Measurements from ENCODE around the gene SNAP91. TPM values are rescaled to one million over a fixed set of nuclear protein-coding genes. Genes with fewer than 3 reads are reported as not detected.

SNAP91 gene
- total RNA-seq, 1 experiment from 2014 or later: 0.95 TPM

DNA sequence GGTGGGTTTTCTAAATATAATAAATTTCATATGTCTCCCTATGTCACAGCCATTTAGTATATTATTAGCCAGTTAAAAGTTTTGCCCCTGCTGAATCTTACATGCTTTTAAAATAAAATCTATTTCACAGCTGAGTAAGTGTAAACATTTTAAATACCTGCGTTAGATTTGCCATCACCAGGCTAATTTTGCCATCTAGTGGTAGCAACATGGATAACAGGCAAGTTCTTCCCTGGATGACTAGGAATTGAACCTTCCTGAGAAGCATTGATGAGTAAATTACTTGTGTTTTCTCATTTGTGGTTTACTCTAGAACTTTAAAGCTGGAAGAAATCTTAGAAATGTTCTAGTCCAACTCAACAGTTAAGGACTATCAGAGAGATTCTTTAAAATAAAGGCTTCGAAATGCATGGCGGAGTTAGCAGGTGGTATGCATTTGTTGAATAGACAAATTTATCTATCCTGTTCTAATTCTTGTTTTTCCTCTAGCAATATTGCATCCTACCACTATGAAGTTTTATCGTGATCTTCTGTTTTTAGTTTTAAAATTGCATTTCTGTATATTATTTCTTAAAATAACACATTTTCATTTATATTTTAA lies 193.9 kb downstream of the SNAP91 start:
- TF ChIP-seq, protein P1, sequence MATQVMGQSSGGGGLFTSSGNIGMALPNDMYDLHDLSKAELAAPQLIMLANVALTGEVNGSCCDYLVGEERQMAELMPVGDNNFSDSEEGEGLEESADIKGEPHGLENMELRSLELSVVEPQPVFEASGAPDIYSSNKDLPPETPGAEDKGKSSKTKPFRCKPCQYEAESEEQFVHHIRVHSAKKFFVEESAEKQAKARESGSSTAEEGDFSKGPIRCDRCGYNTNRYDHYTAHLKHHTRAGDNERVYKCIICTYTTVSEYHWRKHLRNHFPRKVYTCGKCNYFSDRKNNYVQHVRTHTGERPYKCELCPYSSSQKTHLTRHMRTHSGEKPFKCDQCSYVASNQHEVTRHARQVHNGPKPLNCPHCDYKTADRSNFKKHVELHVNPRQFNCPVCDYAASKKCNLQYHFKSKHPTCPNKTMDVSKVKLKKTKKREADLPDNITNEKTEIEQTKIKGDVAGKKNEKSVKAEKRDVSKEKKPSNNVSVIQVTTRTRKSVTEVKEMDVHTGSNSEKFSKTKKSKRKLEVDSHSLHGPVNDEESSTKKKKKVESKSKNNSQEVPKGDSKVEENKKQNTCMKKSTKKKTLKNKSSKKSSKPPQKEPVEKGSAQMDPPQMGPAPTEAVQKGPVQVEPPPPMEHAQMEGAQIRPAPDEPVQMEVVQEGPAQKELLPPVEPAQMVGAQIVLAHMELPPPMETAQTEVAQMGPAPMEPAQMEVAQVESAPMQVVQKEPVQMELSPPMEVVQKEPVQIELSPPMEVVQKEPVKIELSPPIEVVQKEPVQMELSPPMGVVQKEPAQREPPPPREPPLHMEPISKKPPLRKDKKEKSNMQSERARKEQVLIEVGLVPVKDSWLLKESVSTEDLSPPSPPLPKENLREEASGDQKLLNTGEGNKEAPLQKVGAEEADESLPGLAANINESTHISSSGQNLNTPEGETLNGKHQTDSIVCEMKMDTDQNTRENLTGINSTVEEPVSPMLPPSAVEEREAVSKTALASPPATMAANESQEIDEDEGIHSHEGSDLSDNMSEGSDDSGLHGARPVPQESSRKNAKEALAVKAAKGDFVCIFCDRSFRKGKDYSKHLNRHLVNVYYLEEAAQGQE (IDR thresholded peaks at IDR 0.05; ENCODE audit: insufficient read depth in 1 of 2, low read depth in 2 of 2, low read length in 1 of 2): no peak
- TF ChIP-seq, protein P2, sequence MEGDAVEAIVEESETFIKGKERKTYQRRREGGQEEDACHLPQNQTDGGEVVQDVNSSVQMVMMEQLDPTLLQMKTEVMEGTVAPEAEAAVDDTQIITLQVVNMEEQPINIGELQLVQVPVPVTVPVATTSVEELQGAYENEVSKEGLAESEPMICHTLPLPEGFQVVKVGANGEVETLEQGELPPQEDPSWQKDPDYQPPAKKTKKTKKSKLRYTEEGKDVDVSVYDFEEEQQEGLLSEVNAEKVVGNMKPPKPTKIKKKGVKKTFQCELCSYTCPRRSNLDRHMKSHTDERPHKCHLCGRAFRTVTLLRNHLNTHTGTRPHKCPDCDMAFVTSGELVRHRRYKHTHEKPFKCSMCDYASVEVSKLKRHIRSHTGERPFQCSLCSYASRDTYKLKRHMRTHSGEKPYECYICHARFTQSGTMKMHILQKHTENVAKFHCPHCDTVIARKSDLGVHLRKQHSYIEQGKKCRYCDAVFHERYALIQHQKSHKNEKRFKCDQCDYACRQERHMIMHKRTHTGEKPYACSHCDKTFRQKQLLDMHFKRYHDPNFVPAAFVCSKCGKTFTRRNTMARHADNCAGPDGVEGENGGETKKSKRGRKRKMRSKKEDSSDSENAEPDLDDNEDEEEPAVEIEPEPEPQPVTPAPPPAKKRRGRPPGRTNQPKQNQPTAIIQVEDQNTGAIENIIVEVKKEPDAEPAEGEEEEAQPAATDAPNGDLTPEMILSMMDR (IDR thresholded peaks at IDR 0.05): peak; percentile 78; the same call in 1 of the 2 replicates
- TF ChIP-seq POLR2AphosphoS5 (IDR thresholded peaks at IDR 0.05; ENCODE audit: low read depth, low read length) (no peak), TCF7L2 (IDR thresholded peaks at IDR 0.05; ENCODE audit: low read depth, low read length) (no peak), SIN3A (IDR thresholded peaks at IDR 0.05; ENCODE audit: borderline replicate concordance, insufficient read depth, low read depth, low read length) (no peak)
- ATAC-seq (no peak), DNase-seq (ENCODE audit: low read depth, low spot score) (peak; percentile 72)
- BruUV-seq (replicated peaks): no TSS peak
- Histone ChIP-seq H3K36me3 (ENCODE audit: control insufficient read depth, insufficient read depth, low read length) (no peaks in the 10 kb centered on the region), H3K4me3 (ENCODE audit: low read depth in 2 of 2, low read length in 2 of 2) (no peak overlapping the region), H3K27me3 (ENCODE audit: control insufficient read depth, insufficient read depth, low read length) (peaks cover 8% of the 10 kb centered on the region; the same call in 1 of the 2 replicates), H3K27ac (ENCODE audit: low read length) (no peak overlapping the region), H3K9me3 (ENCODE audit: control insufficient read depth, insufficient read depth, low read depth, low read length) (no peaks in the 10 kb centered on the region), H3K4me1 (ENCODE audit: control insufficient read depth, insufficient read depth, low read length) (no peaks in the 10 kb centered on the region)
- intact Hi-C loops (cut with micrococcal nuclease; ENCODE audit: unreplicated experiment): loop anchor here (1.0 to 5.0 kb wide), 2 partner anchors 97 to 448 kb away; partner anchors contain the start of genes DOP1A and UBE3D
- ChIA-PET CTCF (interaction anchor here (1.2 to 1.5 kb wide), 3 partner anchors 97 to 448 kb away, joined by 4 to 6 read pairs (median 5); partner anchors contain the start of gene DOP1A), POLR2A (no interaction called here)
- in situ Hi-C loops (cut with HindIII; ENCODE audit: low pct_unique_long_range_greater_than_20kb, low sequenced_read_pairs): loop anchor here (25.0 kb wide), 1 partner anchor 428 kb away; no protein-coding TSS in a partner anchor

DNA sequence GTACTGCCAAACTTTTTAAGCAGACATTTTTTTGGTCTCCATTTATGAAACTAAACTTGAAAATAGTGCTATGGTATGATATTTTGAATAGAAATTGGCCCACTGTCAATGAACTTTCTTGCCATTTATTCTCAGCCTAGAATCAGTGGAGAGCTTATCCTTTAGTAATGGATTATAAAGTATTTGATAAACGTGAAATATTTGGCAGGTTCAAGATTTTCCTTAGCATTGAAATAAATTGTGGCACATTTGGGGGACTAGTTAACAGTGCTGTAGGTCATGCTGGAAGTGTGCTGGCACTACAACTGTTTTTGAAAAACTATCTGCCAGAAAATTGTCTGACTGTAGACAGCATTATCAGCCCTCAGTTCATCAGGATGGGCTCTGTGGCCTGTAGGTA lies 194.4 kb downstream of the SNAP91 start:
- Histone ChIP-seq H3K9me3 (ENCODE audit: control insufficient read depth, insufficient read depth, low read depth, low read length) (no peaks in the 10 kb centered on the region), H3K27me3 (ENCODE audit: control insufficient read depth, insufficient read depth, low read length) (peaks cover 7% of the 10 kb centered on the region; the same call in 1 of the 2 replicates), H3K36me3 (ENCODE audit: control insufficient read depth, insufficient read depth, low read length) (no peaks in the 10 kb centered on the region), H3K4me1 (ENCODE audit: control insufficient read depth, insufficient read depth, low read length) (no peaks in the 10 kb centered on the region), H3K27ac (ENCODE audit: low read length) (no peak overlapping the region), H3K4me3 (ENCODE audit: low read depth in 2 of 2, low read length in 2 of 2) (no peak overlapping the region)
- intact Hi-C loops (cut with micrococcal nuclease; ENCODE audit: unreplicated experiment): loop anchor here (1.0 to 5.0 kb wide), 2 partner anchors 96 to 447 kb away; partner anchors contain the start of genes DOP1A and UBE3D
- ATAC-seq (no peak), DNase-seq (ENCODE audit: low read depth, low spot score) (no peak)
- TF ChIP-seq, protein P1 (IDR thresholded peaks at IDR 0.05; ENCODE audit: insufficient read depth in 1 of 2, low read depth in 2 of 2, low read length in 1 of 2): no peak
- CTCF ChIA-PET: interaction anchor here (1.2 to 1.5 kb wide), 4 partner anchors 22 to 447 kb away, joined by 4 to 6 read pairs (median 4); partner anchors contain the start of gene DOP1A
- POLR2A ChIA-PET: interaction anchor here (0.6 kb wide), 1 partner anchor 1265 kb away, joined by 7 read pairs; no protein-coding TSS in a partner anchor
- BruUV-seq (replicated peaks): no TSS peak
- in situ Hi-C loops (cut with HindIII; ENCODE audit: low pct_unique_long_range_greater_than_20kb, low sequenced_read_pairs): loop anchor here (25.0 kb wide), 1 partner anchor 427 kb away; no protein-coding TSS in a partner anchor

Data from Panc1 (cell line).